ENCODE data around the gene ZYG11A.

The ZYG11A gene

GRCh38 chr1:52848423-52848822 is 5.9 kb downstream of the ZYG11A start:
- H3K4me3 ChIP-seq (ENCODE audit: insufficient read depth, low read length, poor library complexity, severe bottlenecking) = no peak overlapping the region
- H3K79me2 ChIP-seq (ENCODE audit: insufficient read depth, low read length) = peaks cover 88% of the 10 kb centered on the region
- no peaks in the 10 kb centered on the region for H3K9me3 ChIP-seq (ENCODE audit: insufficient read depth, low read length)

GRCh38 chr1:52850951-52851350 is 8.4 kb downstream of the ZYG11A start:
- H3K9me3 ChIP-seq (ENCODE audit: insufficient read depth, low read length) = no peaks in the 10 kb centered on the region
- H3K4me3 ChIP-seq (ENCODE audit: insufficient read depth, low read length, poor library complexity, severe bottlenecking) = no peak overlapping the region
- no peaks in the 10 kb centered on the region for H3K36me3 ChIP-seq (ENCODE audit: low read length)
- no peak overlapping the region for H3K27ac ChIP-seq (ENCODE audit: low read depth, low read length)
- H3F3A ChIP-seq (ENCODE audit: insufficient read depth) = no peaks in the 10 kb centered on the region
- TF ChIP-seq EZH2phosphoT487 (conservative IDR thresholded peaks at IDR 0.05; ENCODE audit: low read length) (no peak), CTCF (IDR thresholded peaks at IDR 0.05; ENCODE audit: insufficient read depth, low read length, poor library complexity, severe bottlenecking) (no peak)
- no peaks in the 10 kb centered on the region for H3K27me3 ChIP-seq (ENCODE audit: low read length)
- no peak overlapping the region for H3K4me2 ChIP-seq (ENCODE audit: low read depth, low read length, poor library complexity, severe bottlenecking)
- H3K9me2 ChIP-seq (replicated peaks; ENCODE audit: insufficient read depth, low read length) = no peaks in the 10 kb centered on the region
- H3K9ac ChIP-seq (ENCODE audit: low read length) = no peak overlapping the region
- no peaks in the 10 kb centered on the region for H4K20me1 ChIP-seq (ENCODE audit: low read depth, low read length)
- H3K79me2 ChIP-seq (ENCODE audit: insufficient read depth, low read length) = peaks cover 77% of the 10 kb centered on the region
- no peak overlapping the region for H2AFZ ChIP-seq (ENCODE audit: low read depth, low read length, severe bottlenecking)

More at GRCh38 chr1:52848423-52848822, 5.9 kb downstream of the ZYG11A start:
- Histone ChIP-seq H2AFZ (ENCODE audit: low read depth, low read length, severe bottlenecking) (no peak overlapping the region), H3K36me3 (ENCODE audit: low read length) (no peaks in the 10 kb centered on the region), H3K4me2 (ENCODE audit: low read depth, low read length, poor library complexity, severe bottlenecking) (no peak overlapping the region), H3K27ac (ENCODE audit: low read depth, low read length) (no peak overlapping the region), H3K9me2 (replicated peaks; ENCODE audit: insufficient read depth, low read length) (no peaks in the 10 kb centered on the region), H4K20me1 (ENCODE audit: low read depth, low read length) (no peaks in the 10 kb centered on the region), H3K27me3 (ENCODE audit: low read length) (no peaks in the 10 kb centered on the region), H3F3A (ENCODE audit: insufficient read depth) (no peaks in the 10 kb centered on the region; the same call in 1 of the 2 replicates), H3K9ac (ENCODE audit: low read length) (no peak overlapping the region)
- TF ChIP-seq EZH2phosphoT487 (conservative IDR thresholded peaks at IDR 0.05; ENCODE audit: low read length) = no peak
- TF ChIP-seq CTCF (IDR thresholded peaks at IDR 0.05; ENCODE audit: insufficient read depth, low read length, poor library complexity, severe bottlenecking) = no peak

DNA sequence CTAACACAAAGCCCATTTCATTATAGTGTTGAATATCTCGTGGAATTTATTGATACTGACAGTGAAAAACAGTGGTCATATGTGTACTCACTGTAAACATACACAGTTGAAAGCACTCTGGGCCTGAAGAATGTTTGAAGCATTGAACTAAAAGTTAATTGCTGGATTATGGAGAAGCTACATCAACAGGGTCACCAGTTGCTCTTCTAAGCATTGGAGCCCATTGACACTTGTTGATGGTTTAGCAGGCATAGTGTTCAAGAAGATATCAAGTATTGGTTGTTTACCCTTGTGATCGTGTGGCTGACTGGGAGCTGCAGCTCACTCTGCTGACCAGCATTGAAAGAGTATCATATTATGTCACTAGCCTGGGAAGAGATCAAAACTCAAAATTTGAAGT is 10.3 kb downstream of the ZYG11A start:
- Histone ChIP-seq H2AFZ (ENCODE audit: low read depth, low read length, severe bottlenecking) (no peak overlapping the region), H3F3A (ENCODE audit: insufficient read depth) (no peaks in the 10 kb centered on the region), H3K9ac (ENCODE audit: low read length) (no peak overlapping the region), H3K36me3 (ENCODE audit: low read length) (no peaks in the 10 kb centered on the region; the same call in 1 of the 2 replicates), H3K4me2 (ENCODE audit: low read depth, low read length, poor library complexity, severe bottlenecking) (no peak overlapping the region), H3K4me3 (ENCODE audit: insufficient read depth, low read length, poor library complexity, severe bottlenecking) (no peak overlapping the region), H3K9me3 (ENCODE audit: insufficient read depth, low read length) (no peaks in the 10 kb centered on the region), H3K79me2 (ENCODE audit: insufficient read depth, low read length) (peaks cover 62% of the 10 kb centered on the region), H3K27me3 (ENCODE audit: low read length) (no peaks in the 10 kb centered on the region), H3K9me2 (replicated peaks; ENCODE audit: insufficient read depth, low read length) (no peaks in the 10 kb centered on the region), H3K27ac (ENCODE audit: low read depth, low read length) (no peak overlapping the region), H4K20me1 (ENCODE audit: low read depth, low read length) (no peaks in the 10 kb centered on the region)
- TF ChIP-seq EZH2phosphoT487 (conservative IDR thresholded peaks at IDR 0.05; ENCODE audit: low read length) = no peak
- no peak for TF ChIP-seq CTCF (IDR thresholded peaks at IDR 0.05; ENCODE audit: insufficient read depth, low read length, poor library complexity, severe bottlenecking)

Data from SU-DHL-6 (cell line).